ENCODE results near the gene DARS2. TPM values are rescaled to one million over a fixed set of nuclear protein-coding genes. Genes with fewer than 3 reads are reported as not detected.

The DARS2 gene
- polyA plus RNA-seq, 3 donors = 3.2 to 8.2 (median 6.2) TPM

DNA sequence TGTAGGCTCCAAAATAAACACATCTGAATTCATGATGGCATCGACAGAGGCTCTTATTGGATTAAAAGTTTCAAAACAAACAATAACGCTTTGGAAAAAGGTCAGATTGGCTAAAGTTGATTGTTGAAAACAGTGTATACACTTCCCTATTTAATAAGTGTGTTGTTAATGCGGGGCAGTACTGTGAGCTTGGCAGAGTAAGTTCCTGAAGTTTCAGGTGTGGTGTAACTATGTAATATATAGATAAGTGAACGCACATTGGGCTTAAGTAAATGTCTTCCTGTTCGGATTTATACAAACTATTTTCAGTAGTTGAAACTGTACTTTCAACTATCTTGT lies 44.5 kb downstream of the DARS2 start:
- H3K27me3 ChIP-seq (ENCODE audit: control insufficient read depth in 2 of 2, insufficient read depth in 2 of 2, low read length in 2 of 2) = no peaks in the 10 kb centered on the region
- Mint-ChIP-seq H3K9me3 (peaks cover 0 to 2% (median 0%) of the 10 kb centered on the region in 7 donors), H3K4me1 (peaks cover 54% of the 10 kb centered on the region), H3K4me3 (peak overlapping the region; percentile 98 to 99), H3K27me3 (ENCODE audit: low read depth in 3 of 3) (peaks cover 0 to 2% (median 0%) of the 10 kb centered on the region in 3 donors), H3K36me3 (peaks cover 40 to 44% of the 10 kb centered on the region in 2 donors), H3K27ac (peak overlapping the region; percentile 91 to 97 (median 94))
- H3K27ac ChIP-seq (ENCODE audit: low read depth in 1 of 2, low read length in 2 of 2) = peak overlapping the region; percentile 86 to 91
- intact Hi-C loops (cut with micrococcal nuclease) = loop anchor here (2.0 to 10.0 kb wide), 5 partner anchors 42 to 394 kb away; partner anchors contain the start of gene PRDX6 (in 2 of the 2)
- H3K4me3 ChIP-seq (replicated peaks in 1 of 3; ENCODE audit: low read depth in 2 of 3, low read length in 3 of 3) = peak overlapping the region; percentile 89 to 96 (median 94)
- H3K4me2 ChIP-seq (replicated peaks; ENCODE audit: extremely low read depth, low read length, poor library complexity, severe bottlenecking) = peak overlapping the region; percentile 83
- H4K20me1 ChIP-seq (ENCODE audit: insufficient read depth, low read length) = peaks cover 9% of the 10 kb centered on the region
- H2AFZ ChIP-seq (ENCODE audit: insufficient read depth, low read depth, low read length, poor library complexity, severe bottlenecking) = peak overlapping the region; percentile 89
- H3K9me3 ChIP-seq (replicated peaks in 1 of 2; ENCODE audit: control insufficient read depth in 1 of 2, insufficient read depth in 1 of 2, low read length in 2 of 2) = no peaks in the 10 kb centered on the region
- H3K36me3 ChIP-seq (replicated peaks in 1 of 2; ENCODE audit: control insufficient read depth in 1 of 2, insufficient read depth in 2 of 2, low read length in 2 of 2) = peaks cover 31 to 53% of the 10 kb centered on the region in 2 donors
- TF ChIP-seq, protein P1, sequence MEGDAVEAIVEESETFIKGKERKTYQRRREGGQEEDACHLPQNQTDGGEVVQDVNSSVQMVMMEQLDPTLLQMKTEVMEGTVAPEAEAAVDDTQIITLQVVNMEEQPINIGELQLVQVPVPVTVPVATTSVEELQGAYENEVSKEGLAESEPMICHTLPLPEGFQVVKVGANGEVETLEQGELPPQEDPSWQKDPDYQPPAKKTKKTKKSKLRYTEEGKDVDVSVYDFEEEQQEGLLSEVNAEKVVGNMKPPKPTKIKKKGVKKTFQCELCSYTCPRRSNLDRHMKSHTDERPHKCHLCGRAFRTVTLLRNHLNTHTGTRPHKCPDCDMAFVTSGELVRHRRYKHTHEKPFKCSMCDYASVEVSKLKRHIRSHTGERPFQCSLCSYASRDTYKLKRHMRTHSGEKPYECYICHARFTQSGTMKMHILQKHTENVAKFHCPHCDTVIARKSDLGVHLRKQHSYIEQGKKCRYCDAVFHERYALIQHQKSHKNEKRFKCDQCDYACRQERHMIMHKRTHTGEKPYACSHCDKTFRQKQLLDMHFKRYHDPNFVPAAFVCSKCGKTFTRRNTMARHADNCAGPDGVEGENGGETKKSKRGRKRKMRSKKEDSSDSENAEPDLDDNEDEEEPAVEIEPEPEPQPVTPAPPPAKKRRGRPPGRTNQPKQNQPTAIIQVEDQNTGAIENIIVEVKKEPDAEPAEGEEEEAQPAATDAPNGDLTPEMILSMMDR (IDR thresholded peaks at IDR 0.05) = no peak
- peak overlapping the region; percentile 81 for H3K9ac ChIP-seq (ENCODE audit: insufficient read depth, low read length, poor library complexity, severe bottlenecking)
- peaks cover 22 to 32% of the 10 kb centered on the region in 2 donors for H3K4me1 ChIP-seq (ENCODE audit: control insufficient read depth in 1 of 2, insufficient read depth in 2 of 2, low read length in 2 of 2)
- H3K79me2 ChIP-seq (ENCODE audit: insufficient read depth, low read length) = peaks cover 29% of the 10 kb centered on the region
- DNase-seq = peak; percentile 3 to 46 (median 37)
- no CpG with 5 or more reads among the region's 5 CpGs for WGBS (ENCODE audit: insufficient coverage)

DNA sequence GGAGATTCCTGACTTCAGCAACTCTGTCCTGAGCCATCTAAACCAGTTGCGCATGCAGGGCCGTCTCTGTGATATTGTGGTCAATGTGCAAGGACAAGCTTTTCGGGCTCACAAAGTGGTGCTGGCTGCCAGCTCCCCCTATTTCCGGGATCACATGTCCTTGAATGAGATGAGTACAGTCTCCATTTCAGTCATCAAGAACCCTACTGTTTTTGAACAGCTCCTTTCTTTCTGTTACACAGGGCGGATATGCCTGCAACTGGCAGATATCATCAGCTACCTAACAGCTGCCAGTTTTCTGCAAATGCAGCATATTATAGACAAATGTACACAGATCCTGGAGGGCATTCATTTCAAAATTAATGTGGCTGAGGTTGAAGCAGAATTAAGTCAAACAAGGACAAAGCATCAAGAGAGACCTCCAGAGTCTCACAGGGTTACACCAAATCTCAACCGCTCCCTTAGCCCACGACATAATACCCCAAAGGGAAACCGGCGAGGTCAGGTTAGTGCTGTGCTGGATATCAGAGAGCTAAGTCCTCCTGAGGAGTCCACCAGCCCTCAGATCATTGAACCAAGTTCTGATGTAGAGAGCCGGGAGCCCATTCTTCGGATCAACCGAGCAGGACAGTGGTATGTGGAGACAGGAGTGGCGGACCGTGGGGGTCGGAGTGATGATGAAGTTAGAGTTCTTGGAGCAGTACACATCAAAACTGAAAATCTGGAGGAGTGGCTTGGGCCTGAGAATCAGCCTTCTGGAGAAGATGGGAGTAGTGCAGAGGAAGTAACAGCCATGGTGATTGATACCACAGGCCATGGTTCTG lies 46.0 kb downstream of the DARS2 start:
- H3K27me3 ChIP-seq (ENCODE audit: control insufficient read depth in 2 of 2, insufficient read depth in 2 of 2, low read length in 2 of 2) = no peaks in the 10 kb centered on the region
- no peaks in the 10 kb centered on the region for H4K20me1 ChIP-seq (ENCODE audit: insufficient read depth, low read length)
- no peak overlapping the region for H2AFZ ChIP-seq (ENCODE audit: insufficient read depth, low read depth, low read length, poor library complexity, severe bottlenecking)
- peak overlapping the region in 3 of 7 donors; percentile 2 to 33 (median 18) for H3K27ac Mint-ChIP-seq
- H3K9ac ChIP-seq (ENCODE audit: insufficient read depth, low read length, poor library complexity, severe bottlenecking) = no peak overlapping the region
- DNase-seq = no peak
- WGBS (ENCODE audit: insufficient coverage) = 79% methylated on average over 10 of the region's 15 CpGs
- peaks cover 36 to 38% of the 10 kb centered on the region in 2 donors for H3K36me3 Mint-ChIP-seq
- no peaks in the 10 kb centered on the region for H3K9me3 ChIP-seq (replicated peaks in 1 of 2; ENCODE audit: control insufficient read depth in 1 of 2, insufficient read depth in 1 of 2, low read length in 2 of 2)
- peaks cover 0 to 9% (median 0%) of the 10 kb centered on the region in 7 donors for H3K9me3 Mint-ChIP-seq
- H3K4me2 ChIP-seq (replicated peaks; ENCODE audit: extremely low read depth, low read length, poor library complexity, severe bottlenecking) = no peak overlapping the region
- H3K4me1 ChIP-seq (ENCODE audit: control insufficient read depth in 1 of 2, insufficient read depth in 2 of 2, low read length in 2 of 2) = peaks cover 21 to 30% of the 10 kb centered on the region in 2 donors
- intact Hi-C loops (cut with micrococcal nuclease) = no loop called here
- no peak overlapping the region for H3K4me3 Mint-ChIP-seq
- TF ChIP-seq, protein P1 (IDR thresholded peaks at IDR 0.05) = no peak
- peaks cover 18 to 49% of the 10 kb centered on the region in 2 donors for H3K36me3 ChIP-seq (replicated peaks in 1 of 2; ENCODE audit: control insufficient read depth in 1 of 2, insufficient read depth in 2 of 2, low read length in 2 of 2)
- H3K4me1 Mint-ChIP-seq = peaks cover 44% of the 10 kb centered on the region
- no peak overlapping the region for H3K27ac ChIP-seq (ENCODE audit: low read depth in 1 of 2, low read length in 2 of 2)
- peaks cover 23% of the 10 kb centered on the region for H3K79me2 ChIP-seq (ENCODE audit: insufficient read depth, low read length)
- H3K27me3 Mint-ChIP-seq (ENCODE audit: low read depth in 3 of 3) = peaks cover 0 to 2% (median 0%) of the 10 kb centered on the region in 3 donors
- H3K4me3 ChIP-seq (replicated peaks in 1 of 3; ENCODE audit: low read depth in 2 of 3, low read length in 3 of 3) = no peak overlapping the region

Measured in CD14-positive monocyte (primary cell).